OCI-LY7 (cell line): ENCODE measurements around the gene SNCB. TPM values are rescaled to one million over a fixed set of nuclear protein-coding genes. Genes with fewer than 3 reads are reported as not detected.
A peak's percentile ranks its signal among the peaks of the same experiment; 100 is the strongest.

ENCODE experiments used
- BruUV-seq: library from RNA; stranded (reverse); fragments of 400-500 nt; replicated peaks from 2 replicates; lab custom pipeline; 2021; lab: Mats Ljungman, UMichigan
- CTCF ChIA-PET: fragments of 300-600 bp; sonication (Branson Sonifier 250); formaldehyde crosslinking; loops from one replicate; lab custom pipeline; 2022; ENCODE audit warnings: antibody characterized with exemption; ENCODE audit not compliant: unreplicated experiment; lab: Charles Lee
- POLR2A ChIA-PET: fragments of 300-600 bp; sonication (Branson Sonifier 250); formaldehyde crosslinking; loops from one replicate; lab custom pipeline; 2022; ENCODE audit warnings: antibody characterized with exemption; lab: Charles Lee
- DNase-seq: peaks from one replicate; pipeline ENCODE4 v3.0.0-alpha.2; 2015; ENCODE audit warnings: low spot score
- H2AFZ ChIP-seq: fragments of 200-600 bp; sonication (generic), shearing (Covaris generic); 2 replicates; pipeline ENCODE4 v1.6.1; 2014; ENCODE audit warnings: mild to moderate bottlenecking, antibody characterized with exemption, low read length, moderate library complexity
- H3K27ac ChIP-seq: fragments of 200-600 bp; sonication (generic); 2 replicates; pipeline ENCODE4 v1.5.1; 2014; ENCODE audit warnings: mixed run types, low read depth, mild to moderate bottlenecking, moderate library complexity, low read length, inconsistent platforms; ENCODE audit not compliant: poor library complexity, severe bottlenecking
- H3K36me3 ChIP-seq: fragments of 200-600 bp; sonication (generic); 2 replicates; pipeline ENCODE4 v1.6.1; 2014; ENCODE audit warnings: mild to moderate bottlenecking, antibody characterized with exemption, low read length, moderate library complexity, mixed read lengths; ENCODE audit not compliant: insufficient read depth
- H3K4me1 ChIP-seq: fragments of 200-600 bp; sonication (generic); 2 replicates; pipeline ENCODE4 v1.5.1; 2014; ENCODE audit warnings: mild to moderate bottlenecking, low read length; ENCODE audit not compliant: insufficient read depth, poor library complexity, severe bottlenecking
- H3K4me2 ChIP-seq: fragments of 200-600 bp; sonication (generic); 2 replicates; pipeline ENCODE4 v1.6.1; 2014; ENCODE audit warnings: mild to moderate bottlenecking, low read length
- H3K4me3 ChIP-seq: fragments of 200-600 bp; sonication (generic); 2 replicates; pipeline ENCODE4 v1.5.1; 2014; ENCODE audit warnings: mild to moderate bottlenecking, low read depth, low read length; ENCODE audit not compliant: poor library complexity, severe bottlenecking
- H3K79me2 ChIP-seq: fragments of 200-600 bp; sonication (generic); 2 replicates; pipeline ENCODE4 v1.6.1; 2016; ENCODE audit warnings: low read depth, mild to moderate bottlenecking, low read length, moderate library complexity, mixed read lengths; ENCODE audit not compliant: insufficient read depth
- H3K9me2 ChIP-seq: fragments of 200-600 bp; sonication (generic); 2 replicates; pipeline ENCODE4 v1.6.1; 2016; ENCODE audit warnings: mild to moderate bottlenecking, low read length, mixed read lengths; ENCODE audit not compliant: insufficient read depth
- H3K9me3 ChIP-seq: fragments of 200-600 bp; sonication (generic); 2 replicates; pipeline ENCODE4 v1.6.1; 2014; ENCODE audit warnings: mild to moderate bottlenecking, mixed run types, low read length, mixed read lengths
- H4K20me1 ChIP-seq: fragments of 200-600 bp; sonication (generic); 2 replicates; pipeline ENCODE4 v1.6.1; 2014; ENCODE audit warnings: mild to moderate bottlenecking, antibody characterized with exemption, low read length, moderate library complexity, mixed read lengths; ENCODE audit not compliant: insufficient read depth
- CTCF ChIP-seq: fragments of 200-600 bp; sonication (generic); conservative IDR thresholded peaks from 2 replicates; pipeline ENCODE4 v1.5.1; 2014; ENCODE audit warnings: mild to moderate bottlenecking, antibody characterized with exemption, low read length, moderate library complexity, mixed read lengths
- EZH2phosphoT487 ChIP-seq: fragments of 200-600 bp; sonication (generic); IDR thresholded peaks from 2 replicates; pipeline ENCODE4 v1.6.1; 2018; ENCODE audit warnings: low read depth, borderline replicate concordance, mild to moderate bottlenecking, mixed run types, antibody characterized with exemption, low read length, moderate library complexity, mixed read lengths
- intact Hi-C: fragments of 100-400 bp; cut with micrococcal nuclease; formaldehyde crosslinking; loops from one replicate; pipeline ENCODE4 v1.10.0; 2022; ENCODE audit not compliant: unreplicated experiment
- total RNA-seq, 2 experiments: library from RNA; depleted of rRNA in 1 of 2; stranded (reverse); fragments of >200 nt in 1 of 2; shearing (Covaris generic) in 1 of 2; gene quantifications; 2 replicates each; pipeline ENCODE4 v1.2.3, GENCODE V29; 2014 to 2022

The SNCB gene
- total RNA-seq, 2 experiments from 2014 or later, result 0.50 to 3.5 TPM

- TF ChIP-seq EZH2phosphoT487, result no peak
- TF ChIP-seq CTCF, result no peak
- intact Hi-C loops, result no loop called here
- H3K4me1 ChIP-seq, result no peaks in the 10 kb centered on the region
- POLR2A ChIA-PET, result no interaction called here
- H4K20me1 ChIP-seq, result no peaks in the 10 kb centered on the region
- CTCF ChIA-PET, result no interaction called here
- no peak overlapping the region for H3K27ac ChIP-seq
- no peaks in the 10 kb centered on the region for H3K9me2 ChIP-seq
- BruUV-seq, result no TSS peak
- H3K79me2 ChIP-seq, result no peaks in the 10 kb centered on the region
- H3K4me2 ChIP-seq, result no peak overlapping the region
- no peak overlapping the region for H3K4me3 ChIP-seq
- peak; percentile 16 for DNase-seq
- H3K36me3 ChIP-seq, result no peaks in the 10 kb centered on the region
- no peaks in the 10 kb centered on the region for H3K9me3 ChIP-seq
- H2AFZ ChIP-seq, result no peak overlapping the region
These were observed 46.1 kb upstream of the SNCB start for GRCh38 chr5:176676361-176676824.

- BruUV-seq, result no TSS peak
- H3K4me2 ChIP-seq, result no peak overlapping the region
These were observed 45.5 kb upstream of the SNCB start for GRCh38 chr5:176675676-176676360.

More at GRCh38 chr5:176675676-176676360, 45.5 kb upstream of the SNCB start:
- no peaks in the 10 kb centered on the region for H3K36me3 ChIP-seq
- no peaks in the 10 kb centered on the region for H3K9me3 ChIP-seq
- no peak overlapping the region for H3K4me3 ChIP-seq
- no peaks in the 10 kb centered on the region for H3K4me1 ChIP-seq
- no peak overlapping the region for H2AFZ ChIP-seq
- TF ChIP-seq CTCF (peak; percentile 52), EZH2phosphoT487 (no peak)
- H3K9me2 ChIP-seq, result no peaks in the 10 kb centered on the region
- no peaks in the 10 kb centered on the region for H3K79me2 ChIP-seq
- POLR2A ChIA-PET, result no interaction called here
- no peaks in the 10 kb centered on the region for H4K20me1 ChIP-seq
- H3K27ac ChIP-seq, result no peak overlapping the region
- no peak for DNase-seq
- CTCF ChIA-PET, result no interaction called here
- intact Hi-C loops, result no loop called here
